HUDEP-2 (cell line): ENCODE measurements around the gene AFDN.

Source experiments
- DNase-seq, 76 experiments: peaks; one replicate each; lab custom pipeline; 2025; ENCODE audit not compliant: unreplicated experiment in 76 of 76; lab: John Stamatoyannopoulos, UW

Gene AFDN

DNA sequence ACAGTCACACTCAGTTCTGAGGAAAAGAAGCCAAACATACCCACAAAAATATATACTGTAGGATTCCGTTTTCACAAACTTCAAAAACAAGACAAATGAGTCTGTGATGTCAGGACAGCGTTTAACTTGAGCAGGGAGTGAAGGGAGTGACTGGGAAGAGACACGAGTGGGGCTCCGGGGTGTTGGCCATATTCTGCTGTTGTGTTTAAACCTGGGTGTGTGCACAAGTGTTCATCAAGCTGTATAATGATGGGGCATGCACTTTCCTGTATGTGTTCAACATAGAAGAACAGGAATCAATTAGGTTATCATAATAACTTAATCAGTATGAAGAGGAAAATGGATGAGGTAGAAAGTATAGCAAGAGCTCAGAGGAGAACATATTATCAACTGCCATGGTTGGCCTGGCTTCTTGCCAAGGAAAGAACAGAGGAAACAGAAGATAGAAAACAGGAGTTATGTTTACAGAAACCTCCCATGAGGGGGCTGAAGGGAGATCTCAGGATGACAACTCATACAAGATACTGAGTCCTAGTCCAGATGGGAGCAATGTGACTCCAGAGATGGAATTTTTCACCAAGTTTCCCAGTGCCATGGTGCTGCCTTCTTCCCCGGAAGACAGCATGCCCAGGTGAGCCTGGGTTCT is 15.1 kb upstream of the AFDN start:
- DNase-seq = peak in 6 of 76 experiments; percentile 5 to 41 (median 14)

DNA sequence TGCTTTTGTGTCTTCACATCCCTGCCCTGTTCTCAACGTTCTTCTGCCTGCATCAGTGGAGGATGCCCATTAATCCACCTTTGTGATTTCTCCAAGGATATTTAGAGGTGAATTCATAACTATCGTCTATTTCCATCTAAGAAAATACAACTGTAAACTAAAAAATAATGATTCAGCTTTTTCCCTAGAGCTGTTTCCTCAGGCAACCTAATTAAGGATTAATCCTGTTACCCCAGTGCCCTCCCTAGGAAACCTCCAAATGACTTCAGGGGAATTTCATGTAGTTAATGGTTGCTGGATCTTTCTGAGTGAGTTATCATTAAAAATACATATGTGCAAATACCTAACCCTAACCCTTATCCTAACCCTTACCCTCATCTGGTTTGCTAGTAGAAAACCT is 14.6 kb upstream of the AFDN start:
- DNase-seq = no peak

DNA sequence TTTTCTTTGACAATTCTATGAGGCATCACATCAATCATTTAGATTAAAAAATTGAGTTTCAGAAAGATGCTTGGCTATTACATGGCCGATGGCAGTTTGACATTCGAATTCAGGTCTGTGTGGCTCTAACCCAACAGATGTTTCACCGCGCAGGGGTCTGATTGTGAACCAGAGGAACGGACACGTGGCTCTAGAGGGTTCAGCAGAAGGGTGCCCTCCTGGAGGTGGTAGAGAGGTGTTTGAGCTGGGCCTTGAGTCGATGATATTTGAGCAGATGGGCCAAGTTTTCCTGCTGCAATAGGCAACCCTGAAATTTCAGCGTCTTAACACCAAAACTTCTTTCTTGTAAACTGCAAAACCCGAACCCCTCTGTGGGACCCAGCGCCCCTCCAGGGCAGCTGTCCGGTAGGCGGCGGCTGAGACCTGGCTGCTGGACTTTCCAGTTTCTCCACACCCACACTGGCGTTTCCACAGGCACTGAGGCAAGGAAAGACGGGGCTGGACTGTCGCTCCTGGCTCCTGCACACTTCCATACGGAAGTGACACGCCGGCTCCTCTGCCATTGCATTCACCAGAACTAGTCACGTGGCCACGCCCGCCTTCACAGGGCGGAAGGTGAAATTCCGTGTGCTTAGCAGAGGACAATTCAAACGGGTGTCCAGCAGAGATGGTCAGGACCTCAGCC is 11.3 kb upstream of the AFDN start:
- no peak for DNase-seq

DNA sequence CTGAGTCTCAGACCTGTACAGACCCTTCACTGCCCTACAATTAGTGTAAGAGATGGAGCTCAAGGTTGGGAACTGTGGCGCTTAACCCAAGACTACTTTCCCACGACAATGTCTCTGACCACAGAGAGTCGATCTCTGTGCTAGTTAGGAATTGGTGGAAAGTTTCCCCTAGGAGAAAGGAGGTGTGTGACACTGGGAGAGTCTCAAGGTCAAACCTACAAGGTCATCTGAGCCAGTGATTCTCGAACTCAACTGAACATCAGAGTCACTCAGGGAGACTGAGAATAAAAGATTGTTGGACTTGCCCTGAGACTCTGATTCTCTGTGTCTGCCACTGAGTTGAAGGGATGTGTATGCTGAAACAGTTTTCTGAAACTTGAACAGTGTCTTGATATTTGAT is 9.7 kb upstream of the AFDN start:
- no peak for DNase-seq

DNA sequence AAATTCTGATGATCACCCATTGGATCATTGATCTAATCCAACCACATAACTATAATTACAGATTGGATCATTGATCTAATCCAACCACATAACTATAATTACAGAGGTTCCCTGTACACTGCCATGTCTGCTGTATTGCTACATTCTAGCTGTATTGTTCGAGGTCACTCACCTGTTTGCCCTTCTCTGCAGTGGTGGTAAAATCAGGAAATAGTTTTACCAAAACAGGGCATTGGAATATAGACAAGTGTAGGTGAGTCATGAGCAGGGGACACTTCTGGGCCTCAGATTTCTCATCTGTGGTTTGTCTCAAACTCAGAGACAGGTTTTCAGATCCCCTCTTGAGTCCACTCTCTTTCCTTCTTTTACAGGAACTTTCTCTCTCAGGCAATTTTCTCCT is 9.0 kb upstream of the AFDN start:
- DNase-seq = no peak

DNA sequence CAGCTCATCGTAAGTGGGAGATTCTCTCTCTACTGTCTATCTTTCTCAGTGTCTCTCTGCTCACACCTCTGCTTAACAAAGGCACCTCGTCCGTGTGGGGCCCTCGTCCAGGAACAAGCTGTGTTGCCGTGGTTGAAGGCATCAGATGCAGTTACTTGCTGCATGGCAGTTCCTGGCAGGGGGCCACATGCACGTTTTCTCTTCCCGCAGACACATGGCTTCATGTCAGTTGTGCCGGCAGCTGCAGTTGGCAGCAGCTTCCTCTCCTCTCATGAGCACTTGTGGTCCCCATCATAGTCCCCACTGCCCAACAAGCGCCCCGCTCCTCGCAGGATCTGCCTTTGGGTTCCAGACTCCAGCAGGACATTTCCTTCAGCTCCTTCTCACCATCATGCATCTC is 7.1 kb upstream of the AFDN start:
- DNase-seq = no peak

DNA sequence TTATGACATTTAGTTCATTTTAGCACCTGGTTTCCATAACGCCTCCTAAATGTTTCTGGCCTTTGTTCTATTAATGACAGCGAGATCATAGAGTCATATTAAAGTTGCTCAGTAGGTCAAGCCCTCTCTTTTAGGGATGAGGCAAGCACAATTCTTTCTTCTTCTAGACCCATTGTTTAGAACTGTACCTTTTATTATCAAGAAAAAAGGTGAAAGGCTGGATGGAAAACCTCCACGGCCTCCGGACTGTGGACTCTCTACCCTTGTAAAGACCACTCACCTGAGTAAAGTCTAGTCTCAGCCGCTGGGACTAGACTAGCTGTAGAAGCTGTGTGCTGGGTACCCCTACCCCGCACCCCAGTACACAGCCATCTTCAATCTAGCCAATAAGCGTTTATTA is 6.0 kb upstream of the AFDN start:
- DNase-seq = no peak

DNA sequence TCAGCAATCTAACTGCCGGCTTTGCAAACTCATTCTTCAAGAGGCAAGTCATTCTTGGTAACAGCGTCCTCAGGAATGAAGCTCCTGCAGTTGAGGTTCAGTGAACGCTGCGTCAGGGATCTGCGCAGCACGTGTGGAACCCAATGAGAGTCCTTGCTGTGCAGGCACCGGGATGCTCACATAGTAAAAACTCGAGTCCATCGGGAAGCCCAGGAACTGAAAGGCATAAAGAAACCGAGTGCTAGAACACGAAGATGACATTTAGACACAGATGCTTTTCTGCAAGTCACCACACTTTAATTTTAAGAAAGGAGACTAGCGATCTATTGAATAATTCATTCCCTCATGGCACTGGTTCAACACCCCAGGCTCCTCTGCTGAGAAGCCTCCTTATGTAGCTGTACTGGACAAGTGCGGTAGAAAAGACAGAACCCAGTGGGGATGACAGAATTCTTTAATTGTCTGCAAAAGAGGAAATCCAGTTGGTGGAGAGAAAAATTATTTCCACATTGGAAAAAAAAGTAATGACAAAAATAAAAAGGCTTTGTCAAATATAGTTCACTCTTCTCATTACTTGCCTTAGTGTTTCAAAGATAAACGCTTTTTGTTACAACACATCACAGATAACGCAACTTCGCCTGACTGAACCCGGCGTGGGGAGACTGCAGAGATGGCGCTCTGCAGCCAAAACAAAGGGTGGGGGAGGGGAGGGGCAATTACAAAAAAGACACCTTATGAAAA is 1.9 kb upstream of the AFDN start:
- no peak for DNase-seq

DNA sequence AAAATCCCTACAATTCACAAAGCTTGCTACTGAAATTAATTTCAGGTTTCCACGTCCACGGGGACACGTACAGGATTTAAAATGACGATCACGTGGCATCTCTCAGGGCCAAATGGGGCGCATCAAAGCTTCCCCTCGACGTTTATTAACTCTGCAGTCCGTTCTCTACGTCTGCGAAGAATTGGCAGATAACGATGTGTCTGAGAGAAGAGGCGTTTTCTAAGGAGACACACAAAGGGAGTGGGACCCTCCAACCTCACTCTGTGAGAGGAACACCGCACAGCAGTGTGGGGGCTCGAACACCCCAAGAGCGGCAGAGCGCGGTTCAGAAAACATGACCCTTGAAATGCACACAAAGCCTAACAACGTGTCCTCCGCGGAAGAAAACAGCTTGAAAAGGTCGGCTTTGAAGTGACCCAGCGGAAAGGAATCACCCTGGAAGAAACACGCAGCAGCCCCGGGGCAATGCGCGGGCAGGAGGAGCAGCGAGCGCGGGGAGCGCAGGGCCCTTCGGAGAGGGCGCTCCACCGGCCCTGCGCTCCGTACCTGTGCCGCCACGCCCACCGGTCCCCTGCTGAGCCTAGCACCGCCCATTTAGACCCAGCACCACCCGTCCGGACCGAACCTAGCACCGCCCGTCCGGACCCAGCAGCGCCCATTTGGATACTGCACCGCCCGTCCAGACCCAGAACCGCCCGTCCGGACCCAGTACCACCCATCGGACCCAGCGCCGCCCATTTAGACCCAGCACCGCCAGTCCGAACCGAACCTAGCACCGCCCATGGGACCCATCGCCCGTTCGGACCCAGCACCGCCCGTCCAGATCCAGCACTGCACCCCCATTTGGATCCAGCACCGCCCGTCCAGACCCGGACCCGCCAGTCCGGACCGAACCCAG is 1.1 kb upstream of the AFDN start:
- no peak for DNase-seq

DNA sequence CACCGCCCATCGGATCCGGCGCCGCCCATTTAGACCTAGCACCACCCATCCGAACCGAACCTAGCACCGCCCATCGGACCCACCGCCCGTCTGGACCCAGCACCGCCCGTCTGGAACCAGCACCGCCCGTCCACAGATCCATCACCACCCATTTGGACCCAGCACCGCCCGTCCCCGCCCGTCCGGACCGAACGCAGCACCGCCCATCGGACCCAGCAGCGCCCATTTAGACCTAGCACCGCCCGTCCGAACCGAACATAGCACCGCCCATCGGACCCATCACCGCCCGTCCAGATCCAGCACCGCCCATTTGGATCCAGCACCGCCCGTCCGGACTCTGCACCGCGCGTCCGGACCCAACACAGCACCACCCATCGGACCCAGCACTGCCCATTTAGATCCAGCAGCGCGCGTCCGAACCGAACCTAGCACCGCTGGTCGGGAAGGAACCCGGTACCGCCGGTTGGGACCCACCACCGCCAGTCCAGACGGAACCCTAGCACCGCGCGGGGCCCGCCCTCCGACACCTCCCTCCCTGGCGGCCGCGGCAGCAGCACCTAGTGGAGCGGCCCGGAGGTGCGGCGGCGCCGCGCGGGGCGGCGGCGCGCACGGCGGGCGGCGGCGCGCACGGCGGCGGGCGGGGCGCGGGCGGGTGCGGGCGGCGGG is 348 bp upstream of the AFDN start:
- DNase-seq = peak in 50 of 76 experiments; percentile 2 to 74 (median 38)

DNA sequence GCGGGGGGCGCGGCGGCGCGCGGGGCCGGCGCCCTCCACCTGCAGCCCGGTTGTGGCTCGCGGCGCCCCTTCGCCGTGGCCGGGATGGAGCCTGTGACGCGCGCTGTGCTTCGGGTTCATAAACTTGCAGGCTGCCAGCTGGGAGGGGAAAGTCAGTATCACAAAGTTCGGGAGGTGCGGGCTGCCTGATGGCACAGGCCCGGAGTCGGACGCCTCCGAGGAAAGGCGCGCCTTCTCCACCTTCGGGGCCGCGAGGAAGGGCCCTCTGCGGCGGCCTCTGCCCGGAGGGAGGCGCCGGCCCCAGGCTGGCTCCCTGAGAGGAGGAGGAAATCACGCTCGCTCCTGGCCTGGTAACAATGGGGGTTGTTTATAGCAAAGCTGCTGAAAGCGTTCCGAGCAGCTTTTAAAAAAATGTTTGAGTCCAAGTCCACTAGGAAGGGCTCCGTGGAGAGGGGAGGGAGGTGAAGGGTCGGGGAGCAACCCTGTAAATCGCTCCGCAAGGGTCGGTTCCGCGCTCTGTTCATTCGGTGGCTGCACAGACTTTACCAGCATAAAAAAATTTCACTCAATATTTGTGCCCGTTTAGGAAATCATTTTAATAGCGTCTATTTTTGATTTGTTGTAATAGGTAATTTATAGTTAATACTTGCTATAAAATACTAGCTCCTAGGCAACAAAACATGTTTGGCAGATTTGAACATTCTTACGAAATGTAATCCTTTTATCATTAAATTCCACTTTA is 1.0 kb downstream of the AFDN start:
- peak in 5 of 76 experiments; percentile 6 to 22 (median 12) for DNase-seq

DNA sequence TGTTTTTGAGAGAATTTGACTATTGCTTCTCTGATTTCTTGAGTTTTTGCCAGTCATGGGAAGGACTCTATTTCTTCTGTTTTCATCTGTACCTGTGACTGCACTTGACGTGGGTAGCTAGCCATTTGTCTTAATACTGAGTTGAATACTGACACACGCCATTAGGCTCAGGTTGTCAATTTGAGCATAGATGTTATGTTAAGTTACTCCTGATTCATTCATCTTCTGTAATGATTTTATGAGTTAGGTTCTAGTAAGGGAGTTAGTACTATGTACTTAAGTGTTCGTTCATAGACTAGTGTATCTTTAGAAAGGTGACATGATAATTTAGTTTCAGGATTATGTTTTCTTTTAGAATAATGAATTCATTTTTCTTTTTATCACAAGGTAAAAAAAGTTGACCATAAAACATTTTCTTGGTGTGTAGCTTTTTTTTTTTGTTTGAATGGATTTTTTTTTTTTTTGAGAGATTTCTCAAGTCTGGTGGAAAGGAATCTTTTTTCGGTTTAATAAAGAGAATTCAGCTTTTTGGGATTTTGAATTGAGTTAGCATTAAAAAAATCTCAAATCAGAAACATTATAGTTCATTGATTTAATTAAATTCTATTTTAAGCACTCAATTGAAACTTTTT is 1.7 kb downstream of the AFDN start:
- DNase-seq = no peak

DNA sequence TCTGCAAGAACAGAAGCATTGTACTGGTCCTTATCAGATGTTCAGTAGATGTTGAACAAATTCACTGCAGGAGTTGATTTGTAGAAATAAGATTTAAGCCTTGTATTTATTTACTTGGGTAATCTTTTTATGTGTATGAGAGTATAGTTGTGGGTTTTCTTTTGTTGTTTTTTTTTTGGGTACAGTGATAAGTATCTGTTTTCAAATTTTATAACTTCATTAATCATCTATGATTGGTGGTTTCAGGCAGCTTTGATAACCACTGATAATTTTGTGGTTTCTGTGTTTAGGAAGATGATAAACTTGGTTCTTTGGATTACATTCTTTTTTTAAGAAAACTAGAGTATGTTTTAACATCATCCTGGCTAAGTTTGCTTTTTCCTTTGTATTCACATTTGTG is 2.8 kb downstream of the AFDN start:
- DNase-seq = no peak

DNA sequence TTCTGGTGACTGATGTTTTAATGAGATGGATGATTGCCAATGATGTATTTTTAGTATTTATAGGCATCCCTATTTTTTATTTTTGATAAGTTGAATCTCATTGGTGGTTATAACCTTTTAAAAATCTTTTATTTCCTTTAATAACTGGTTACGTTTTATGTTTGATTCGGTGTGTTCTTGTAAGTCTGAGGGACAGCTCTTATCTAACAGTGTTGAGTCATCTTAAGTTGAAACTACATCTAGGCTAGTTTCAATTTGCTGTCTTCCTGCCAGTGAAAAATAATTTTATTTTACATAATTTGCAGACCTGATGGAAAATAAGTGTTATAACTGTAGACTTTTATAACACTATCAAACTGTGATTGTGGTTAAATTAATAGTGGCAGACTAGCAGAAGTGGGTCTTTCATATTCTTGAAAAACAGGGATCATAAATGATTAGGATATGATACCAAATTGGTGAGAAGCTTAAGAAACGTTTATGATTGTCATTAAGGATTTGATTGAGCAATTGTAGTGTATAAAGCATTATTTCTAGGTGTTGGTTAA is 4.6 kb downstream of the AFDN start:
- DNase-seq = no peak

DNA sequence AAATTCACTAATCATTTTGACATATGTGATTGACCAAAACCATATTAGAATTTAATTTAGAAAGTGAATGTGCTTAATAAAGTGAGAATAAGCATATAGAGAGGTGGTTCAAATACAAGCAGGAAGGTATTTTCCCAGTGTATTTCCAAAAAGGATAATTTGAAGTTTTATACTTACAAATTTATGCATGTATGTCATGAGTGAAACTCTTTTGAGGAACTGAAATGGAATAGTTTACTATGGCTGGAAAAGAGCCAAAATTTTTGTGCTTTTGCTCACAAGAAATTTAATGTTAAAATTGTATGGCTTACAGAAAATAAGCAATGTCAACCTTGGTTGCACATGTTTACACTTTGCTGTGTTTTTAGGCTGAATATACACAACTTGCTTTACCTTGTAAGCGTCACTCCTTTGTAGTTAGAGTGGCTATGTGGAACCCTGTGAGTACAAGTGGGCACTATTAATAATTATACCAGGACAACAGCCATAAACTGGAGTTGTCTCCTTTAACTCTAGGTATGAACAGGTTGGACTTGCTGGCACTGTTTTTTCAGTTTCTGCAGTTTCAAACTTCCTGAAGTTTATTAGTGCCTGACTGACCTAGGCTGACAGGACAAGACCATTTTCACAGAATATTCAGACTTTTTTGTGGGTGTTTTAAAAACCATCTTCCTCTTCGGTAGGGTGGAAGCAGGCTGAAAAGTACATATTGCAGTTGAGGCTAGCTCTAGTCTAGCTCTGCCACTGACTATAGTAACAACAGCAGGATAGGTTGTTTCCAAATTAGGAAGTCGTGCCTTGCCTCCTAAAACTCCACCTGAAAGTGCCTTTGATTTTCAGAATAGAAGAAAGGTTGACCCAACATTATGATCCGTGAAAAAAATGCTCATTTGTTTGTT is 6.0 kb downstream of the AFDN start:
- DNase-seq = no peak

DNA sequence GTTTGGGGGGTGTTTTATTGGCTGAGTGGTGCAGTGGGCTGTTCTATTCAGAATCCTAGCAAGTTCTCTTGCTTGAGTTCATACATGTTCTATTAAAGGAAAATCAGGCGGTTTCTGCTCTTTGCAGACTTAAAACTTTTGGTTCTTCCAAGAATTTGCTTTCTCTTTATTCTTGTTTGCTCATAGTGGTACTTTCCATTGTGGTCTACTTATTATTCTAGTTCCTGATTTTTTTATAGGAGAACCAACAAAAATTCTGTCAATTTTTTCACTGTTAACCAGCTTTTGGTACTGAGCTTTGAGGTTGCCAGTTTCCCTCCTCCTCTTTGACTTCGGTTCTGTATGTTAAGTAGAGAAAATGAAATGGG is 6.7 kb downstream of the AFDN start:
- no peak for DNase-seq

DNA sequence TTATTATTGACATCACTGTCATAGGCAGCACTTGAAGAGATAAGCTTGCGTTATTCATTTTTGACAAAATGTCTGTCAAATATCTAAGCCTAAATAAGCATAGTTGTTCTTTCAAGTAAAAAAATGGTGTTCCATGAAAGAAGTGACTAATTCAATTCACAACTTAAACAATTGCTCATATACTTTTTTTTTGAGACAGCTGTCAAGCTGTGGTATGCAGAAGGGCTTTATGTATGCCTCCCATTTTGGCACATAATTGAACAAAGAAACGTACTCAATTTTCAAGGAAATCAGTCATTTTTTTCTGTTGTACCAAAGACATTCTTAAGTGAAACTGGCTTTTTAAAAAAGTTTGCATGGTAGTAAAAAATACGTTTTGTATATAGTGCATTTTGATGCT is 8.5 kb downstream of the AFDN start:
- no peak for DNase-seq

DNA sequence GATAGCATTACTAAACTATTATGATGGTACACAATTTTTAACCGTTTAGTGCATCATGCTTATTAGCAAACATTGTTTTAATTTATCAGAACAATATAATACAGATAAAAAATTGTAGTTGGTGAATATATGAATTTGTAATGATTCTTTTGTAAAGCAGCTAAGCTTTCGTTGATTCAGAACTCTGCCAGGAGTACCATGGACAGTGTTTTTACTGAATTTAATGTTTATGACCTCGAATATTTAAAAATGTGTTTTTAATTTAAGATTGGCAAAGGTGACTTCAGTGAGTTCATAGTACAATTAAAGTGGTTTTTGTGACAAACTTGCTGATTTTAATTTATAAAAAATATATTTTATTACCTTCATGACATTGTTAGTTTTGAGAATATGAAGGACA is 10.0 kb downstream of the AFDN start:
- no peak for DNase-seq
